SJSA1 (cell line): Measurements from ENCODE around the gene KIF11. TPM values are rescaled to one million over a fixed set of nuclear protein-coding genes. Genes with fewer than 3 reads are reported as not detected.
A peak's percentile ranks its signal among the peaks of the same experiment; 100 is the strongest.
"Not testable (repeated sequence)": the region's sequence is repeated elsewhere in the genome, so short reads cannot be mapped to it uniquely, and the experiment has no call there.

ENCODE experiments used
- DNase-seq, 2 experiments: peaks; one replicate each; pipeline ENCODE4 v3.0.0-alpha.2; 2015 to 2020; ENCODE audit warnings: low spot score in 2 of 2, low read depth in 1 of 2
- H3K27ac ChIP-seq: fragments of 250-450 bp; sonication (Bioruptor Pico); 2 replicates; pipeline ENCODE4 v1.5.1; 2020; ENCODE audit warnings: mild to moderate bottlenecking, moderate library complexity
- H3K27me3 ChIP-seq: fragments of 250-450 bp; sonication (Bioruptor Pico); replicated peaks from 2 replicates; pipeline ENCODE4 v1.5.1; 2020; ENCODE audit warnings: mild to moderate bottlenecking, moderate library complexity
- H3K36me3 ChIP-seq: fragments of 250-450 bp; sonication (Bioruptor Pico); 2 replicates; pipeline ENCODE4 v1.5.1; 2020; ENCODE audit warnings: mild to moderate bottlenecking
- H3K4me1 ChIP-seq: fragments of 250-450 bp; sonication (Bioruptor Pico); replicated peaks from 2 replicates; pipeline ENCODE4 v1.6.1; 2021; ENCODE audit warnings: mild to moderate bottlenecking
- H3K4me3 ChIP-seq: fragments of 250-450 bp; sonication (Bioruptor Pico); 2 replicates; pipeline ENCODE4 v1.5.1; 2020; ENCODE audit warnings: mild to moderate bottlenecking
- H3K9me3 ChIP-seq: fragments of 250-450 bp; sonication (Bioruptor Pico); replicated peaks from 2 replicates; pipeline ENCODE4 v1.5.1; 2020; ENCODE audit warnings: mild to moderate bottlenecking
- total RNA-seq: library from RNA; depleted of rRNA; stranded (reverse); fragments of >200 nt; shearing (Covaris generic); gene quantifications from 2 replicates; pipeline ENCODE4 v1.2.3, GENCODE V29; 2014; rRNA removed

Gene KIF11
- total RNA-seq, result 79.7 and 93.0 TPM in 2 replicates

DNA sequence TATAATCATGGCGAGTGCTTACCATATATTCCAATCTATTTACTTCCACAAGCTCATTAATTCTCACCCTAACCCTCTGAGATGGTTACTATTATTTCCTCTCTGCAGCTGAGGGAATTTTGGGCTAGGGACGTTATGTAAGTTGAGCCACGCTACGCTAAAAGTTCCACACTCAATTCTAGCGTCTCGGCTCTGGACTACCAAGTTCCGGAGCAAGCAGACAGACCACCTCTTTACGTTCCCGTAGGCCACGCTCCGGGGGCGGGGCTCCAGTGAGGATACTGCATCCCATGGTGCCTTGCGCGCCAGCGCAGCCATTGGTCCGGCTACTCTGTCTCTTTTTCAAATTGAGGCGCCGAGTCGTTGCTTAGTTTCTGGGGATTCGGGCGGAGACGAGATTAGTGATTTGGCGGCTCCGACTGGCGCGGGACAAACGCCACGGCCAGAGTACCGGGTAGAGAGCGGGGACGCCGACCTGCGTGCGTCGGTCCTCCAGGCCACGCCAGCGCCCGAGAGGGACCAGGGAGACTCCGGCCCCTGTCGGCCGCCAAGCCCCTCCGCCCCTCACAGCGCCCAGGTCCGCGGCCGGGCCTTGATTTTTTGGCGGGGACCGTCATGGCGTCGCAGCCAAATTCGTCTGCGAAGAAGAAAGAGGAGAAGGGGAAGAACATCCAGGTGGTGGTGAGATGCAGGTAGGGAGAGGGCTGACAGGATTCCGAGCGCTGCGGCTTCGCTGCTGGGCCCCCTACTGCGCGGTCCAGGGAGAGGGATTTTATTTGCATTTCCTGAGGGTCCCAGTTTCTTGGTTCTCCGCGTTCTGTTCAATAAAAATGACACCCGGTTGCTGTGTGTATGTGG, at the start of gene KIF11:
Gene KIF11, plus strand, starts transcription at position 370 of the 858 bp plus-strand sequence. Its CDS starts 246 bp downstream, at position 616.
- Histone ChIP-seq H3K36me3 (peaks cover 19% of the 10 kb centered on the region), H3K9me3 (no peaks in the 10 kb centered on the region; the same call in 1 of the 2 replicates), H3K27ac (peak within 1 kb of the TSS; percentile 95), H3K4me3 (peak within 1 kb of the TSS; percentile 67), H3K4me1 (peaks cover 30% of the 10 kb centered on the region), H3K27me3 (no peaks in the 10 kb centered on the region)
- DNase-seq, result peak; percentile 94 to 98

DNA sequence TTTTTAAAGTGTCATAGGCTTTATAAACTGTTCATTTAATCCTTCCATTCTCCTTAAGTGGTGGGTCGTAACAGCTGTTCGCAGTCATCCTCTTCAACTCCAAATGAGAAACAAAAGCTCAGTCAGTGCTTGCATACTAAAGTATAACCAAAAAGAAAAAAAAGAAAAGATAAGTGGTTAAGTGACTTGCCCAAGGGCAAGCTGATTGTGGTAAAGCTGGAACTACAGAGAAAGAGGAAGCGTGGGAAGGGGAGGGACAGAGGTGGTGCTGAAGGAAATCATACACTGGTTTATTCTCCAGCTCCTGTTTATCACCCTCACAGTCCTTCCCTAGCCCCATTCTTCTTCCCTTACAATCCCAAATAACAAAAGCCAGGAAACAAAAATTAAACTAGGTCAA, 48.6 kb upstream of the KIF11 start:
- Histone ChIP-seq H3K27ac (no peak overlapping the region), H3K9me3 (no peaks in the 10 kb centered on the region), H3K36me3 (peaks cover 8% of the 10 kb centered on the region; the same call in 1 of the 2 replicates), H3K4me3 (no peak overlapping the region), H3K4me1 (no peaks in the 10 kb centered on the region), H3K27me3 (no peaks in the 10 kb centered on the region)
- peak in 1 of 2 experiments; percentile 26 for DNase-seq

DNA sequence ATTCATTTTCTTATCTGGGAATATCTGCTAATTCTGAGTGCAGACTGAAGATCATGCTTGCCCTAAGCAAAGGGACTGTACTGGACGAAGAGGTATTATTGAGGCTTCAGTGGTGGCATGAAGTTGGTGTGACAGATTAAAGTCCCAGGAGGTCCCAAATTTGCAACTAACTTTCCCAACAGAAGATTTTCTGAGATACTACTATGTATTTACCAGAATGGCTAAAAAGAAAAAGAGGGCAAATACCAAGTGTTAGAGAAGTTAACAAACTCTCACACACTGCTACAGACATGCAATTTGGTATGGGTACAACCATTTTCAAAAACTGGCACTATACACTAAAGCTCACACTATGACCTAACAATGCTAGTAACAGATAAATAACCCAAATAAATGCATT, 47.4 kb upstream of the KIF11 start:
- Histone ChIP-seq H3K9me3 (no peaks in the 10 kb centered on the region), H3K27me3 (no peaks in the 10 kb centered on the region), H3K27ac (no peak overlapping the region), H3K4me3 (no peak overlapping the region), H3K36me3 (peaks cover 8% of the 10 kb centered on the region; the same call in 1 of the 2 replicates), H3K4me1 (no peaks in the 10 kb centered on the region)
- no peak for DNase-seq

DNA sequence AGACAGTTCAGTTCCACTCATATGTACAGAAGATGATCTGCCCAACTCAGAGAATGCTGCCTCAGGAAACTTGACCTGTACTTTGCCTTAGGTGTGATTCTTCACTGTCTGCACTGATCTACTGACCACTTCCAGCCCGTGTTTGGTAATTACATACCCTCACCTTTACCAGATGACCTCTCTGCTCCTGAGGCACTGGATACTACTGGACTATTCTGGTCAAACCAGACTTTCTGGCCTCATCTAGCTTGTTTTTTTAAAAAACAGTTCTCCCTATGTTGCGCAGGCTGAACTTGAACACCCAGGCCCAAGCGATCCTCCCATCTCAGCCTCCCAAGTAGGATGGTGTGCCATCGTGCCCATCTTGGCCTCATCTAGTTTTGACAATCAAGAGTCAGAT, 45.3 kb upstream of the KIF11 start:
- no peak overlapping the region for H3K4me3 ChIP-seq
- H3K27ac ChIP-seq, result no peak overlapping the region
- no peaks in the 10 kb centered on the region for H3K9me3 ChIP-seq
- no peaks in the 10 kb centered on the region for H3K27me3 ChIP-seq
- no peaks in the 10 kb centered on the region for H3K4me1 ChIP-seq
- DNase-seq, result no peak
- H3K36me3 ChIP-seq, result peaks cover 15% of the 10 kb centered on the region; the same call in 1 of the 2 replicates

DNA sequence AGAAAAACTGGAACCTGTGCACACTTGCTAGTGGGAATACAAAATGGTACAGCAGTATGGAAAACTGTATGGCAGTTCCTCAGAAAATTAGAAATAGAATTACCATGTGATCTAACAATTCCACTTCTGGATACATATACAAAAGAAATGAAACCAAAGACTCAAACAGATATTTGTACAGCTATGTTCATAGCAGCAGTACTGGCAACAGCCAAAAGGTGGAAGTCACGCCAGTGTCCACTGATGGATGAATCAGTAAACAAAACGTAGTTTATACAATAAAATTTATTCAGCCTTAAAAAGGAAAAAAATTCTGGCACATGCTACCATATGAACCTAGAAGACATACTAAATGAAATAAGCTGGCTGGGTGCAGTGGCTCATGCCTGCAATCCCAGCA, 42.0 kb upstream of the KIF11 start:
- H3K4me3 ChIP-seq, result no peak overlapping the region
- no peak for DNase-seq
- no peaks in the 10 kb centered on the region for H3K27me3 ChIP-seq
- peaks cover 5% of the 10 kb centered on the region for H3K9me3 ChIP-seq
- no peaks in the 10 kb centered on the region for H3K4me1 ChIP-seq
- H3K36me3 ChIP-seq, result peaks cover 27% of the 10 kb centered on the region
- H3K27ac ChIP-seq, result no peak overlapping the region

DNA sequence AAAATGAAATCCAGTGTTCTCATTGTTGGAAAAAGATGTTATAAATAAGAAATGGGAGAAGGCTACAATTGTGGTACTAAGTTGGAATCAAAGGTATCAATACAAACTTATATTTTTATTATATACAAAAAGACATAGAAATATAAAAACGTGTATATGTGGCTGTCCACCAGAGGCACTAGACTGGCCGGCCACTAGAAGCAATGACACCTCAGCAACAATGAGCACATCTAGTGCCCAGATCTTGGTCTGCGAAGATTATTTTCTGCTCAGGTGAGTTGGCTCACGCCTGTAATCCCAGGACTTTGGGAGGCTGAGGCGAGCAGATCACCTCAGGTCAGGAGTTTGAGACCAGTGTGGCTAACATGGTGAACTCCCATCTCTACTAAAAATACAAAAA, 40.6 kb upstream of the KIF11 start:
- no peaks in the 10 kb centered on the region for H3K27me3 ChIP-seq

DNA sequence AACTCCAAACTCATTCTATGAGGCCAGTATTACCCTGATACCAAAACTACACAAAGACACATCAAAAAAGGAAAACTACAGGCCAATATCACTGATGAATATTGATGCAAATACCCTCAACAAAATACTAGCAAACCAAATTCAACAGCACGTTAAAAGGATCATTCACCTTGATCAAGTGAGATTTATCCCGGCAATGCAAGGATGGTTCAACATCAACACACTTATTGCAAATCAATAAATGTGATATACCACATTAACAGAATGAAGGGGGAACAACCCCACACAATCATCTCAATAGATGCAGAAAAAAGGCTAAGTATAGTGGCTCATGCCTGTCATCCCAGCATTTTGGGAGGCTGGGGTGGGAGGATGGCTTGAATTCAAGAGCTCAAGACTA, 39.0 kb upstream of the KIF11 start:
- no peak overlapping the region for H3K4me3 ChIP-seq
- H3K4me1 ChIP-seq, result no peaks in the 10 kb centered on the region
- no peak overlapping the region for H3K27ac ChIP-seq
- no peak for DNase-seq
- H3K36me3 ChIP-seq, result peaks cover 35% of the 10 kb centered on the region
- H3K9me3 ChIP-seq, result peaks cover 5% of the 10 kb centered on the region
- H3K27me3 ChIP-seq, result no peaks in the 10 kb centered on the region

More for the DNA sequence above, 40.6 kb upstream of the KIF11 start:
- no peaks in the 10 kb centered on the region for H3K4me1 ChIP-seq
- H3K27ac ChIP-seq, result no peak overlapping the region
- peaks cover 32% of the 10 kb centered on the region for H3K36me3 ChIP-seq
- peaks cover 5% of the 10 kb centered on the region for H3K9me3 ChIP-seq
- no peak overlapping the region for H3K4me3 ChIP-seq
- no peak for DNase-seq

DNA sequence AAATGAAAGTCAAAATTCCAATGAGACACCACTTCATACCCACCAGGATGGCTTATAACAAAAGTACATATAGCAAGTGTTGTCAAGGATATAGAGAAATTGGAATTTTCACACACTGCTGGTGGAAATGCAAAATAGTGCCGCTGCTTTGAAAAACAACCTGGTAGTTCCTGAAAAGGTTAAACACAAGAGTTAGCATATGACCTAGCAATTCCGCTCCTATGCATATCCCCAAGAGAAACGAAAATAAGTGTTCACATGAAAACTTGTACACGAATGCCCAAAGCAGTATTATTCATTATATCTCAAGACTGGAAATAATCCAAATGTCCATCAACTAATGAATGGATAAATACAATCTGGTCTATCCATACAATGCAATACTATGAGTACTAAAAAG, 33.9 kb upstream of the KIF11 start:
- no peak overlapping the region for H3K27ac ChIP-seq
- DNase-seq, result no peak
- H3K4me1 ChIP-seq, result 0 out of 2 replicates have a peak, but pooled peaks cover 3% of the 10 kb centered on the region
- no peak overlapping the region for H3K4me3 ChIP-seq
- no peaks in the 10 kb centered on the region for H3K27me3 ChIP-seq
- H3K36me3 ChIP-seq, result peaks cover 51% of the 10 kb centered on the region
- peaks cover 1% of the 10 kb centered on the region for H3K9me3 ChIP-seq

DNA sequence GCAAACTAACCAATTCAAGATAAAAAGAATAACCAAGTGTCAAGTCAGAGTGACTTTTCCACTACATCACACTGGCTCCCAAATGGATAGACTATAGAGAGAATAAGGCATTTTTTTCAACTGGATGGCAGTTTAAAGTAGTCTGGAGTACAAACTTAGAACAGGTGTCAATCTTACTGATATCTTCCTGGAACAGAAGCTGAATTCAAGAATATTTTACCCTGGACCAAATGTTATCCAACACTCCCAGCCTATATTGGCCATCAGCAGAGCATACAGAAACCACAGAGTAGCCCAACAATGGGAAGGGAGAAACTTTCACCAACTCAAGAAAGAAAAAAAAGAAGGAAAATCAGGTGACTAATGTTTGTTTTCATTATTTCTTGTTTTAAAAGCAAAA, 30.5 kb upstream of the KIF11 start:
- H3K4me1 ChIP-seq, result peaks cover 5% of the 10 kb centered on the region
- DNase-seq, result no peak
- H3K36me3 ChIP-seq, result peaks cover 58% of the 10 kb centered on the region
- H3K27ac ChIP-seq, result no peak overlapping the region
- no peaks in the 10 kb centered on the region for H3K9me3 ChIP-seq
- H3K27me3 ChIP-seq, result no peaks in the 10 kb centered on the region
- no peak overlapping the region for H3K4me3 ChIP-seq

DNA sequence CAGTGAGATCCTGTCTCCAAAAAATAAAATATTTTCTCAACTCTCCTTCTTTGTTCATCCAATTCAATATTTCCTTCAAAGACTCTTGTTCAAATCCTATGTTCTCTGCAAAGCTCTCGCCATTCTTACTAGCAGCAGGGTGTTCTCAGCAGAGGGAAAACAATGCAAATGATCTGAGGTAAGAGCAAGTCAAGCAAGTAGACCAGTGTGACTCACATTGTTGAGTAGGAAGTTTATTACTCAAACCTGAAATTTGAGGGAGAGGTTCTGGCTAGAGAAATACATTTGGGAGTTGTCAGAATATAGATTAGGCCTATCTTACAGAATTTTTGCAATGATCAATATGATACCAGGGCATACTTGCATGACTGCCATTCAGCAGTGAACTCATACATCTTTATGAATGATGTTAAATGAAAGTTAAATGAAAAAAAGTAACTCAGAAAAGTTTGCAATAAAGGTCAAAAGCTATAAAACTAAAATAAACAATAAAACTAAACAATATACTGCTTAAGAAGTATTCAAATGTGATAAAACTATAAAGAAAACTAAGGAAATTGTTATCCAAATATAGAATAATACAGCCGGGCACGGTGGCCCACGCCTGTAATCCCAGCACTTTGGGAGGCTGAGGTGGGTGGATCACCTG, 24.9 kb upstream of the KIF11 start:
- Histone ChIP-seq H3K27ac (no peak overlapping the region), H3K36me3 (peaks cover 62% of the 10 kb centered on the region), H3K9me3 (no peaks in the 10 kb centered on the region), H3K4me1 (peaks cover 28% of the 10 kb centered on the region), H3K4me3 (no peak overlapping the region), H3K27me3 (no peaks in the 10 kb centered on the region)
- DNase-seq, result peak in 1 of 2 experiments; percentile 30

DNA sequence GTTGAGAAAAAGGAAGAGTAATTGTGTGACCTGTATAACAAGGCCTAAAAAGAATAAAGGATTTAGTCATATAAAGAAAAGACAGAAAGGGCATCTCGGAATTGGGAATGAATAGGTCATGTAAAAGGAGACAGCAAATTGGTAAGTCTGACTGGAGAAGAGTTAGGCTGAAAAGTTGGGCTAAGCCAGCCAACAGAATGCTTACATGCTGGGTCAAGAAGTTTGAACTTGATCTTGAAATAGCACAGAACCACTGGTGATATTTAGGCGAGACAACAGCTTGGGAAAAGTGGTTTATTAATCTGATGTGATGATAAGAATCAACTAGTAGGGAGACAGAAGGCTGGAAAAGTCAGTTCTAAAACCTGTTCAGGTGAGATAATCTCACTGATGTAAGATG, 23.9 kb upstream of the KIF11 start:
- Histone ChIP-seq H3K4me3 (no peak overlapping the region), H3K4me1 (peaks cover 28% of the 10 kb centered on the region), H3K9me3 (no peaks in the 10 kb centered on the region), H3K27ac (no peak overlapping the region), H3K36me3 (peaks cover 64% of the 10 kb centered on the region), H3K27me3 (no peaks in the 10 kb centered on the region)
- no peak for DNase-seq

DNA sequence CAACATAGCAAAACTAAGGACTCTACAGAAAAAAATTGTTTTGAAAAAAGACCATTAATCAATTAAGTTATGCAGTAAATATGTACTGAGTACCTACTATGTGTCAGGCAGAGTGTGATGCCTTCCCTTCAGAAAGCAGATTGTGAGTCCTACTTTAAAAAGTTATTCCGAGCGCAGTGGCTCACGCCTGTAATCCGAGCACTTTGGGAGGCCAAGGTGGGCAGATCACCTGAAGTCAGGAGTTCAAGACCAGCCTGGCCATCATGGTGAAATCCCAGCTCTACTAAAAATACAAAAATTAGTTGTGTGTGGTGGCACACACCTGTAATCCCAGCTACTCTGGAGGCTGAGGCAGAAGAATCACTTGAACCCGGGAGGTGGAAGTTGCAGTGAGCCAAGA, 23.3 kb upstream of the KIF11 start:
- H3K9me3 ChIP-seq, H3K27me3 ChIP-seq, DNase-seq, H3K27ac ChIP-seq, H3K4me3 ChIP-seq: not testable (repeated sequence)
- Histone ChIP-seq H3K4me1 (peaks cover 29% of the 10 kb centered on the region), H3K36me3 (peaks cover 61% of the 10 kb centered on the region)

DNA sequence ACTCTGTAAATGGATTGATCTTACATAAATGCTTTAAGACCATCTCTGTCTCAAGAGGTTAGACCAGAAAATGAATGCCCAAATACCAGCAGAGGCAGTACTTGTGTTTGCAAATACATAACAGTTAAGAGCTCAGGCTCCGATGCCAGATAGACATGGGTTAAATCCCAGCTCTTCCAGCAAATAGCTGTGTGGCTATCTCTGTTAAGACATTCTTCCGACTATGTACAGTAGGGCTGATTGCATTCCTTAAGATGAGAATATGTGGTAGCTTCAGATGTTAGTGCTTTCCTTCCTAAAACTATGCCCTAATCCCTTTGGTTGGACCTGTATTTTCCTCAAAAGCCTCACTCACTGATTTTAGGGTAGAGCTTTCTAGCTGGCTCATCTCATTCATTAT, 21.3 kb upstream of the KIF11 start:
- Histone ChIP-seq H3K27ac (no peak overlapping the region), H3K36me3 (peaks cover 50% of the 10 kb centered on the region), H3K27me3 (no peaks in the 10 kb centered on the region), H3K4me1 (peaks cover 39% of the 10 kb centered on the region), H3K4me3 (no peak overlapping the region), H3K9me3 (no peaks in the 10 kb centered on the region)
- no peak for DNase-seq
